NCI-H446 (cell line): Measurements from ENCODE around the gene CNIH4.
"Not testable (repeated sequence)": the region's sequence is repeated elsewhere in the genome, so short reads cannot be mapped to it uniquely, and the experiment has no call there.

Source experiments
- DNase-seq, 2 experiments: peaks; one replicate each; lab custom pipeline; 2025; lab: John Stamatoyannopoulos, UW

Gene CNIH4

GRCh38 chr1:224402472-224403036 lies 45.9 kb downstream of the CNIH4 start:
- no peak for DNase-seq

GRCh38 chr1:224404916-224405603 lies 48.4 kb downstream of the CNIH4 start:
- DNase-seq: no peak

- DNase-seq: no peak
These were observed 48.9 kb downstream of the CNIH4 start for GRCh38 chr1:224405604-224405970.

GRCh38 chr1:224406216-224406615 lies 49.5 kb downstream of the CNIH4 start:
- DNase-seq: no peak

GRCh38 chr1:224407571-224408293 lies 51.1 kb downstream of the CNIH4 start:
- no peak for DNase-seq

GRCh38 chr1:224408294-224408590 lies 51.6 kb downstream of the CNIH4 start:
- no peak for DNase-seq

- no peak for DNase-seq
These were observed 55.1 kb downstream of the CNIH4 start for GRCh38 chr1:224411766-224412165.

- DNase-seq: no peak
These were observed 63.4 kb downstream of the CNIH4 start for GRCh38 chr1:224420106-224420505.

- no peak for DNase-seq
These were observed 68.7 kb downstream of the CNIH4 start for GRCh38 chr1:224425279-224425884.

GRCh38 chr1:224426869-224427268 lies 70.2 kb downstream of the CNIH4 start:
- not testable (repeated sequence) for DNase-seq

- no peak for DNase-seq
These were observed 70.7 kb downstream of the CNIH4 start for GRCh38 chr1:224427346-224427745.

GRCh38 chr1:224428713-224429112 lies 72.0 kb downstream of the CNIH4 start:
- not testable (repeated sequence) for DNase-seq
